Fibroblast of villous mesenchyme (primary cell): ENCODE data around the gene ABCD1. TPM values are rescaled to one million over a fixed set of nuclear protein-coding genes. Genes with fewer than 3 reads are reported as not detected.

Experiments
- DNase-seq: peaks from one replicate; pipeline ENCODE4 v3.0.0-alpha.2; 2010; ENCODE audit warnings: low read depth
- H3K4me3 ChIP-seq: 2 replicates; pipeline ENCODE4 v1.5.1; 2011; ENCODE audit warnings: low read depth, mild to moderate bottlenecking, low read length
- total RNA-seq: library from RNA; depleted of rRNA; stranded (reverse); fragments of >200 nt; gene quantifications from 2 replicates; pipeline ENCODE4 v1.2.3, GENCODE V29; 2012
- TF ChIP-seq, protein P1 (sequence below): IDR thresholded peaks from 2 replicates; pipeline ENCODE4 v1.5.1; 2012; ENCODE audit warnings: low read depth, mild to moderate bottlenecking, low read length; ENCODE audit not compliant: insufficient read depth

The ABCD1 gene
- total RNA-seq, 1 donor = 15.5 TPM

DNA sequence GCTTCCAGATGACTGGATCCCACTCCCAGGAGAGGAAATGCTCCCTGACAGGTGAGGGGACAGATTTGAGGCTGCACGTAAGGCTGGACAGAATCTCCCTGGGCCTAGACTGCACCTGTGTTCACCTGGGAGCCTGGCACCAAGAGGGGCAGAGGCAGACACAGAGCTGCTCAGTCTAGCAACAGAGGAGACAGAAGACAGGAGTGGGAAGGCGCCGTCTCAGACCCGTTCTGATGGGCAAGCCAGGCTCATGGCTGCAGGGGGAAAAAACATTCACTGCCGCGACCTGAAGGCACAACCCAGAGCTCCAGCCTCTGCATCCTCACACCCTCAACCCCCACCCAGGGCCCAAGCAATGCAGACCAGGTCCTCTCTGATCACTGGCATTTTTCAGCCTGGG is 17.2 kb upstream of the ABCD1 start:
- H3K4me3 ChIP-seq = no peak overlapping the region
- TF ChIP-seq, protein P1, sequence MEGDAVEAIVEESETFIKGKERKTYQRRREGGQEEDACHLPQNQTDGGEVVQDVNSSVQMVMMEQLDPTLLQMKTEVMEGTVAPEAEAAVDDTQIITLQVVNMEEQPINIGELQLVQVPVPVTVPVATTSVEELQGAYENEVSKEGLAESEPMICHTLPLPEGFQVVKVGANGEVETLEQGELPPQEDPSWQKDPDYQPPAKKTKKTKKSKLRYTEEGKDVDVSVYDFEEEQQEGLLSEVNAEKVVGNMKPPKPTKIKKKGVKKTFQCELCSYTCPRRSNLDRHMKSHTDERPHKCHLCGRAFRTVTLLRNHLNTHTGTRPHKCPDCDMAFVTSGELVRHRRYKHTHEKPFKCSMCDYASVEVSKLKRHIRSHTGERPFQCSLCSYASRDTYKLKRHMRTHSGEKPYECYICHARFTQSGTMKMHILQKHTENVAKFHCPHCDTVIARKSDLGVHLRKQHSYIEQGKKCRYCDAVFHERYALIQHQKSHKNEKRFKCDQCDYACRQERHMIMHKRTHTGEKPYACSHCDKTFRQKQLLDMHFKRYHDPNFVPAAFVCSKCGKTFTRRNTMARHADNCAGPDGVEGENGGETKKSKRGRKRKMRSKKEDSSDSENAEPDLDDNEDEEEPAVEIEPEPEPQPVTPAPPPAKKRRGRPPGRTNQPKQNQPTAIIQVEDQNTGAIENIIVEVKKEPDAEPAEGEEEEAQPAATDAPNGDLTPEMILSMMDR = no peak
- DNase-seq = no peak

DNA sequence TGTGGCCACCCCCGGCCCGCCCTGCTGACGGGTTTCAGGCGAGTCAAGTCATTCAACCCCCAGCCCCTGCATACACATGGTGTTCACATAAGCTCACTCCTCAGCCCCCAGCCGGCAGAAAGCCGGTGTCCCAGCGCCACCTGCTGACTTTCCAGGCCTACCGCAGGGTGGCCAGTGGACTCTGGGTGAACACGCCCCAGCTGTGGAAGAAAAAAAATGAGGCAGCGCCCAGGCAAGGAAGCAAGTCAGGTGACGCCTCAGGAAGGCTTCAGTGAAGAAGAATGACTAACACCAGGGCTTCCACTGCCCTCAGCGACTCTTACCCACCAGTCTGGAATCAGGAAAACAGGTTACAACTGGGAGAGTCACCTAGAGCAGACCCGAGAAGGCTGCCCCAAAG is 16.2 kb upstream of the ABCD1 start:
- TF ChIP-seq, protein P1 = peak; percentile 64
- H3K4me3 ChIP-seq = no peak overlapping the region
- DNase-seq = peak; percentile 82

DNA sequence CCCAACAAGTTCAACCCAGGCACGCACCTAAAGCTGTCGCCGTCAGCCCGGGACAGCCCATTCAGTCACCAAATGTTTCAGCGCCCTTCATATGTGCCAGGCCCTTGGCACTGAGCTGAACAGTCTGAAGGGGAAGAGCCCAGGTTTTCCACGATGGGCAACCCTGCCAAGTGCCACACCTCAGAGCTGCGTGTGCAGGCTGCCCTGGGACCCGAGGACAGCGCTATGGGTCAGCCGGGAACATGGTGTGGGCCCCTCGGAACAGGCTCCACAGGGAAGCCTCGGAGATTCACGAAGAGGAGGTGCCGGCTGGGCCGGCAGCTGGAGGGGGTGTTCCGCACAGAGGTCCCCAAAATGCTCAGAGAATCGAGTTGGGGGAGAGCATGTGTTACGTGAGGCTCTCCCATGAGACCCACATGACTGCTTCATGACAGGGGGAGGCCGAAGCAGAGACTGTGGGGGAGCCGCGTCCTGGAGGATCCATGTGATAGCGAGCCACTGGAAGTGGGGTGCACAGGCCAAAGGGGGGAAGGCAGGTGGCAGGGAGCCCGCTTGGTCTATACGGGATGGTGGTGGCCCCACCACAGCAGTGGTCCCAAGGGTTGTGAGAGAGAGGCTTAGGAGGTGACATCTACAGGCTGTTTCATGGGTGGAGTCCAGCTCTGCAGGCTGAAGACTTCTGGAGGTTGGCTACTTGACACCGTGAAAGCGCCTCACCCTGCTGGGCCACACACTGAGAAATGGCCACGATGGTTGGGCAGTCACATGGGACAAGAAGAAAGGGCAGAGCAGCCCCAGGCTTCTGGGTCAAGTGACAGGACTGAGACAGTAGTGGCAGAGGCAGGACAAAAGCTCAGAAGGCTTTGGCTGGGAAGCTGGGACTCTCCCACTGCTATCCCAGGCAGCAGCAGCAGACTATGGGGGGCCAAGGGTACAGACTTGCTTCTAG is 14.7 kb upstream of the ABCD1 start:
- TF ChIP-seq, protein P1 = no peak
- H3K4me3 ChIP-seq = no peak overlapping the region
- no peak for DNase-seq

DNA sequence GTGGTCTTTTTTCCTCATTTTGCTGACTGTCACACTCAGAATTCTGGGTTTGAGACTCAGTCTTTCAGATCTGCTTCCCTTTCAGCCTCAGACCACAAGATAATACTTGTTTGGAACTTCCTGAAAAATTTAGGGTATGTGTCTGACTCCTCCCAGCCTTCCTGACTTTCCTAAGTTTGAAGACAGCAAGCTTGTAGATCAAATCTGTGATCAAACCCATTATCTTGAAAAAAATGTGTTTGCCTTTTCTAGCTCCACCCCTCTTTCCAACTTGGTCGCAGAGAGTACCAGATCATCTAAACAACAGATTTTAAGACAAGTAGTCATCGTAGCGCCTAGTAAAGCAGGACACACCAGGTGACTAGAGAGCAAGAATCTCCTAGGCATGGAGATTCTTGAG is 10.4 kb upstream of the ABCD1 start:
- no peak overlapping the region for H3K4me3 ChIP-seq
- peak; percentile 19 for DNase-seq
- TF ChIP-seq, protein P1 = no peak

DNA sequence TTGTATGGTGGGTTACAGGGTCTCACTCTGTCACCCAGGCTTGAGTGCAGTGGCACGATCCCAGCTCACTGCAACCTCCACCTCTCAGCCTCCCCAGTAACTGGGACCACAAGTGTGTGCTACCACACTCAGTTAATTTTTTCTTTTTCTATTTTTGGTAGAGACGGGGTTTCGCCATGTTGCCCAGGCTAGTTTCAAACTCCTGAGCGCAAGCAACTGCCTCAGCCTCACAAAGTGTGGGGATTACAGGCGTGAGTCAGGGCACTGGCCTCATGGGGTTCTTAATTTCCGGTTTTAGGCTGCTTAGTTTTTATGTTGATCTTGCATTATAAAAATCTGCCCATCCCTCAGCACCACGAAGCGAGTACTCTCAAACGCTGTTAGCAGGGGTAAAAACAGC is 7.2 kb upstream of the ABCD1 start:
- no peak for DNase-seq

DNA sequence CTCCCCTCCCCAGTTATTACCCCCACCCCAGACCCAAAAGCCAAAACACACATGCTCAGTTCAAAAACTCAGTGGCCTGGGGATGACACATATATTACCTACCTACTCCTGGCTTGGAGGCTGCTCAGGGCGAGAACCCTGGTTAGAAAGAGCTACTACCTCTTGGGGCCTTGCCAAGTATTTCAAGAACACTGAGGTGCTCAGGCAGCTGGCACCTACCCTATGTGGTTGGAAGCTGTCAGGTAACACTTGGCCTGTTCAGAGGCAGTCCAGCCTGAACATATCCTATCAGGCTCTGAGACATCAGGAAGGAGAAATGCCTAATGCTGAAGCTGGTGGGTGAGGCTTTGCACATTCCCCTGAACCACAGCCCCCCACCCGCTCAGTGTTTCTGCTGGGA is 5.4 kb upstream of the ABCD1 start:
- no peak overlapping the region for H3K4me3 ChIP-seq
- TF ChIP-seq, protein P1 = no peak
- no peak for DNase-seq

More for the DNA sequence above, 7.2 kb upstream of the ABCD1 start:
- H3K4me3 ChIP-seq = no peak overlapping the region
- TF ChIP-seq, protein P1 = no peak

DNA sequence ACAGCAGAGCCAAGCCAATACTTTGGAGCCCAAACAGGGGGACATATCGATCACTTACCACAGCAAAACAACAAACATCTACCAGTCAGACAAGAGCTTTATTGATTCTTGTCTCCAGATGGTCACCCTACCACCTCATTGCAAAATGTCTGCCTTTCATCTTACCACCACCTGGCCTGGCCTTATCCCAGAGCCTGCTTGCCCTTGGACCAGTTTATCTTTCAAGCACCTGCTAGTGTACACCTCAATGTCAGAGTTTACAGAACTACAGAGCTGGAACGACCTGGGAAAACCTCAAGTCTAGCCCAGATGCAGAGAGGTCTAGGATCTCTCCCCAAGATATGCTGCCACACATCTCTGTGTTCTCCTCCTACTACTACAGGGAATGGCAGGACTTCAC is 5.0 kb upstream of the ABCD1 start:
- DNase-seq = no peak
- TF ChIP-seq, protein P1 = no peak
- H3K4me3 ChIP-seq = no peak overlapping the region
